T-helper 17 cell (primary cell): ENCODE results near the gene ADAMTS2. TPM values are rescaled to one million over a fixed set of nuclear protein-coding genes. Genes with fewer than 3 reads are reported as not detected.

Source experiments
- ATAC-seq: fragments of 150-1000 bp; cut with Tn5 transposase; 2 replicates; pipeline ENCODE4 v1.10.0; 2021; ENCODE audit warnings: mild to moderate bottlenecking, moderate library complexity
- DNase-seq, 3 donors: peaks; one replicate each; pipeline versions ENCODE4 v3.0.0 to v3.0.0-alpha.2; 2020 to 2021
- H3K9me3 ChIP-seq: one replicate; pipeline ENCODE4 v1.7.0; 2013; ENCODE audit warnings: low read length, mild to moderate bottlenecking; ENCODE audit not compliant: control insufficient read depth, poor library complexity, severe bottlenecking
- H3K27ac Mint-ChIP-seq: one replicate; pipeline ENCODE4 v1.8.0; 2022; ENCODE audit warnings: mild to moderate bottlenecking, moderate library complexity, mixed read lengths
- H3K27me3 Mint-ChIP-seq: one replicate; pipeline ENCODE4 v1.8.0; 2022; ENCODE audit warnings: mixed read lengths
- H3K36me3 Mint-ChIP-seq: one replicate; pipeline ENCODE4 v1.8.0; 2022; ENCODE audit warnings: low read depth, mixed read lengths
- H3K4me1 Mint-ChIP-seq: one replicate; pipeline ENCODE4 v1.8.0; 2022; ENCODE audit warnings: mild to moderate bottlenecking, mixed read lengths
- H3K4me3 Mint-ChIP-seq: one replicate; pipeline ENCODE4 v1.8.0; 2022; ENCODE audit warnings: mild to moderate bottlenecking, moderate library complexity, mixed read lengths
- total RNA-seq, 4 donors: library from RNA in 2 of 4; stranded (reverse) in 2 of 4; gene quantifications; one replicate each; pipeline ENCODE4 v1.2.3 and lab custom pipeline; 2022 to 2026

Gene ADAMTS2
- total RNA-seq, 2 donors from 2014 or later = not detected

DNA sequence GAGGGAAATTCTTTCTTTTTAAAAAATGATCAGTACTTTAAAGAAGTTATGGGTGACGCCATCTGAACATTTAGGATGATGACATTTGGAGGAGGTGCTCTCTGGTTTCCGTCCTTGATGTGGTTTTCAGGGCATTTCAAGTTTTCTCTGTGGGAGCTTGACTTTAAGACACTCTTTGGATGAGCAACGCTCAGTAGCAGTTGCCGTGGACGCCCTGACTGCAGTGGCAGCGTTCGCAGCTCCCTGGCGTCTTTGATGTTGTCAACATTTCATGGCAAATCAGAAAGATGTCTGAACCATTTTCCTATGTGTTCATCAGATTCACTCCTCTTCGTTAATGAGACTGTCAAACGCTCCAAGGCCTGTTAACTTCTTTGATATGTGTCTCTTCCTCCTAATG lies 199.0 kb downstream of the ADAMTS2 start:
- no peaks in the 10 kb centered on the region for H3K9me3 ChIP-seq
- Mint-ChIP-seq H3K27ac (peak overlapping the region; percentile 73), H3K36me3 (no peaks in the 10 kb centered on the region), H3K4me1 (peaks cover 15% of the 10 kb centered on the region), H3K4me3 (no peak overlapping the region), H3K27me3 (no peaks in the 10 kb centered on the region)
- ATAC-seq (peak; percentile 83), DNase-seq (no peak)

DNA sequence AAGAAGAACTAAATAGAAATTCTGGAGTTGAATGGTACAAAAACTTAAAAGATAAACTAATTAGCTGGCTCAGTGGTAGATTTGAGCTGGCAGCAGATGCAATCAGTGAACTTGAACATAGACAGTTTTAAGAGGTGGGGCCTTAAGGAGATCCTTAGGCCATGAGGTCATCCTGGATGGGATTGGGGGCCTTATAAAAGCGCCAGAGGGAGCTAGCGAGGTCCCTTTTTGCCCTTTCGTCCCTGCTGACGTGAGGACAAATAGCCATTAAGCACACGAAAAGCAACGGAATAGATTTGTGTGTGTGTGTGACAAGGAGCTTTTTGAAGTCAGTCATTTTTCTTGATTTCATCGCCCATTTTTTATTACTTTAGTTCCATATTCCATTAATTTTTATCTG lies 201.8 kb downstream of the ADAMTS2 start:
- Mint-ChIP-seq H3K4me3 (no peak overlapping the region), H3K36me3 (no peaks in the 10 kb centered on the region), H3K4me1 (peaks cover 15% of the 10 kb centered on the region), H3K27me3 (no peaks in the 10 kb centered on the region), H3K27ac (no peak overlapping the region)
- no peaks in the 10 kb centered on the region for H3K9me3 ChIP-seq
- DNase-seq (no peak), ATAC-seq (no peak)

DNA sequence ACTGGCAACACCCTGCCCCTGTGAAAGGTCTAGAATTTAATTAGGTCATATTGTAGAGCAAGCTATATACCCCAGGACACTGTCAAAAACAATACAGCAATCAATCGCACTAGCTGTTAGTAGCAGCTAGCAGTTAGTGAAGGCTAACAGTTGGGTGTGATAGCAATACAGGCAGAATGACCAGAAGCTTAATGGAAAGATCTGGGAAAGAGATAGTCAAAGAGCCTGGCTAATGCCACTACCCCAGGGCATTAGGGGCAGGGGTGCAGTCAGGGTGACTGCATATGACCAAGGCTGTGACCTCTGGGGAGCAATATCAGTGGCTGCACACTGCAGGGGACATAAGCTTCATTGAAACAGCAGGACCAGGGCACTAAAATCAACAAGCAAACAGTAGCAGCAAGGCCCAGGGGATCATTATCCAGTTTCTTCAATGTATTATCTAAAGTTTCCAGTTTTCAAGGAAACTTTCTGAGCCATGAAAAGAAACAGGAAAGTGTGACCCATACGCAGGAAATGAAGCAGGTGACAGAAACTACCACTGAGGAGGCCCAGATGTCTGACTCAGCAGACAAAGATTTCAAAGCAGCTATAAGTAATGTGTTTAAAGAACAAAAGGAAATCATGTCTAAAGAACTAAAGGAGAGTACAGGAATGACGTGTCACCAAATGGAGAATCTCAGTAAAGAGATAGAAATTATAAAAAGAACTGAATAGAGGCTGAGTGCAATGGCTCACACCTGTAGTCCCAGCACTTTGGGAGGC lies 202.6 kb downstream of the ADAMTS2 start:
- Mint-ChIP-seq H3K36me3 (no peaks in the 10 kb centered on the region), H3K4me1 (peaks cover 12% of the 10 kb centered on the region), H3K4me3 (peak overlapping the region; percentile 9), H3K27me3 (no peaks in the 10 kb centered on the region), H3K27ac (peak overlapping the region; percentile 77)
- ATAC-seq (peak; percentile 42), DNase-seq (no peak)
- H3K9me3 ChIP-seq = no peaks in the 10 kb centered on the region

DNA sequence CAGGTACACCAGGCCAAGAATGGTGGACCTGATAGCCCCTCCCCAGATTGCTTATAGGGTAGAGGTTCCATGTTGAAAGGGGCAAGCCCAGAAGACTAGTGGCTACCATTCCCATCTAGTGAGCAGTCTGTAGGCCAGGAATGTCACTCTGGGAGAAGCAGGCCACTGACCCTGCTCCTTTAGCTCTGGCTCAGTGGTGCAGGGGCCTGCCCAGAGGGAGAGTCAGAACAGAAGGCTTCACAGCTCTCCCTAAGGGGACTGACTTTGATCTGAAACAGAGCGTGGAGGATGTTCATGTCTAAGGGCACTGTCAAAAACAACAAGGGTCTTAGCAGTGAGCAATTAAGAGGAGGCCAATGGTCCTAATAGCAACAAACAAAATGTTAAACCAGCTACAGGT lies 203.4 kb downstream of the ADAMTS2 start:
- Mint-ChIP-seq H3K4me3 (no peak overlapping the region), H3K27ac (no peak overlapping the region), H3K36me3 (no peaks in the 10 kb centered on the region), H3K4me1 (peaks cover 12% of the 10 kb centered on the region), H3K27me3 (no peaks in the 10 kb centered on the region)
- DNase-seq (no peak), ATAC-seq (no peak)
- no peaks in the 10 kb centered on the region for H3K9me3 ChIP-seq

DNA sequence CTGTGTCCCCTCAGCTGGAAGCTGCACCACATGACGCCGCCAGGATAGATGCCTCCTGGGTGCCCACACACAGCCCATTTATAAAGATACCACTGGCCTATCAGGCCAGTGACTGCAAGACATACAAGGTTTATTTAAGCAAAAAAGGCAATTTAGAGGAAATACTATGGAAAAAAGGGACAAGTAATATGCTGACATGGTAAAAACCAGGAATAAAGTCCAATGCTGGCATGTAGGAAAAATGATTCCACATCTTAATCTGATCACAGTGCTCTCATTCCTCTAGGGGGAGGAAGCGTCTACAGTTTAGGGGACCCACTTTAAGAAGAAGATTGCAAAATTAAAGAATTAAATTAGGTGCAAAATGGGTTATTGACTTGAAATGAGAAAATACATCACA lies 205.0 kb downstream of the ADAMTS2 start:
- H3K9me3 ChIP-seq = no peaks in the 10 kb centered on the region
- Mint-ChIP-seq H3K36me3 (no peaks in the 10 kb centered on the region), H3K27ac (no peak overlapping the region), H3K4me3 (no peak overlapping the region), H3K4me1 (peaks cover 8% of the 10 kb centered on the region), H3K27me3 (no peaks in the 10 kb centered on the region)
- ATAC-seq (no peak), DNase-seq (no peak)

DNA sequence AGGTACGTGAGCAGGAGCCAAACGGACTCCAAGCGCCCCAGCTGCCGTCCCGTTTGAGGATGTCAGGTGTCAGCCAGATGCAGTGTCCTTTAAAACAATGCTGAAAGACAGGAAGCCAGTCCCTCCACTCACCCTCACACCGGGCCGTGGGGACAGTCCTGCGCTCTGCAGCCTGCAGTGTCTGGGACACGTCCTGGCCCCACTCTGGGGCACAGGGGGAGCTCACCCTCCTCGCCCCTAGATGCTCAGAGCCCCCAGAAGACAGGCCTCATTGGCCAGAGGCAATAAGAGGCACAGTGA lies 205.4 kb downstream of the ADAMTS2 start:
- Mint-ChIP-seq H3K4me3 (no peak overlapping the region), H3K27me3 (no peaks in the 10 kb centered on the region), H3K4me1 (peaks cover 8% of the 10 kb centered on the region), H3K36me3 (no peaks in the 10 kb centered on the region), H3K27ac (no peak overlapping the region)
- no peak for ATAC-seq
- H3K9me3 ChIP-seq = no peaks in the 10 kb centered on the region
- no peak for DNase-seq

DNA sequence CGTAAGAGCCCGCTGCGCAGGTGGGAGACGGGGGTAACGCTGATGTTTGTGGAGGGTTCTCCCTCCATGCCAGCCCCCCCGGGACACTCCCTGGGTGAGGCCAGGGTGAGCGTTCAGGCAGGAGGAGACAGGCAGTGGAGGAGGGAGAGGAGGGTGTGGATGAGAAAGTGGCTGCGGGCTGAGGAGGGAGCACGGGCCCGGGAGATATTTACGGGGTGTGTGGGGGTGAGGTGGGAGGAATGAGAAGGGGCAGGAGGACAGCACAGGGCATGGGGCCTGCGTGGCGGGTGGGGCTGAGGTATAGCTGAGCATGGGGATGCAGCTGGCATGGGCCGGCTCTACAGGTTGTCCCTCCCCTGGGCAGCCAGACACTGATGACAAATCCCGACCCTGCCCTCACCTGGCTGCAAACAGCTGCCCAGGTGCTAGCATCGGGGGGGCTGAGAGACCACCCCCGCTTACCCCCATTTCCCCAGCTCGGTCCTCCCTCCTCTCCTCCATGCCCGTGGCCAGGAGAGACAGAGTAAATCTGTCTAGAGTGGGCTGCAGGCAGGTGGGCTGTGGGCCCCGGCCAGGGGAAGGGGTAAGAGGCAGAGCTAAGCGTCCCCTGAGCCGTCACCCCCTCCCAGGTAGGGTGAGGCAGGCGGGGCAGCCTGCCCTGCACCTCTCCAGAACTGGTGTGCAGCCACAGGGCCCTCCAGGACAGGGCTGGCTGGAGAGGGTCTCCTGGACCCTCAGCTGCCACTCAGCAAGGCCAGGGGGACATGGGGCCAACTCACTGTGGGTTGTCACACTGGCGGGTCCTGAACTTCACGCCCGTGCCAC lies 205.9 kb downstream of the ADAMTS2 start:
- no peaks in the 10 kb centered on the region for H3K36me3 Mint-ChIP-seq

DNA sequence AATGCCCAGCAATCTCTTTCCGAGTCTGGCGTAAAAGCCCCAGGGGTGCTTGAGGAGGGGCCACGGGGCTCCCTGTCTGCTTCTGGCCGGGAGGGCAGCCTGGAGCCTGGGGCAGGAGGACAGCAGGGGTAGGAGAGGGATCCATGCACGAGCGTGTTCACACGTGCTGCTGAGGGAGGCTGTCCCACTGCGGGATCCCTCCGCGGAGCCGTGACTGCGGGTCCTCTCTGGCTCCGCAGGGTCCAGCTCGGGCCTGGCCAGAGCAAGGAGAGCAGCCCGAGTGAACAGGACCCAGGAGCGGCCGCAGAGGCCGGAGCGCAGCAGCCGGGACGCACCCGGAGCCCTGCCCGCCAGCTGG lies 206.7 kb downstream of the ADAMTS2 start:
- Mint-ChIP-seq H3K27ac (no peak overlapping the region), H3K4me1 (peaks cover 8% of the 10 kb centered on the region), H3K4me3 (no peak overlapping the region), H3K36me3 (no peaks in the 10 kb centered on the region), H3K27me3 (no peaks in the 10 kb centered on the region)
- no peak for DNase-seq
- H3K9me3 ChIP-seq = no peaks in the 10 kb centered on the region
- no peak for ATAC-seq

More for the DNA sequence above, 205.9 kb downstream of the ADAMTS2 start:
- Mint-ChIP-seq H3K27me3 (no peaks in the 10 kb centered on the region), H3K4me3 (no peak overlapping the region), H3K27ac (no peak overlapping the region), H3K4me1 (peaks cover 8% of the 10 kb centered on the region)
- DNase-seq = no peak
- no peaks in the 10 kb centered on the region for H3K9me3 ChIP-seq
- ATAC-seq = no peak

DNA sequence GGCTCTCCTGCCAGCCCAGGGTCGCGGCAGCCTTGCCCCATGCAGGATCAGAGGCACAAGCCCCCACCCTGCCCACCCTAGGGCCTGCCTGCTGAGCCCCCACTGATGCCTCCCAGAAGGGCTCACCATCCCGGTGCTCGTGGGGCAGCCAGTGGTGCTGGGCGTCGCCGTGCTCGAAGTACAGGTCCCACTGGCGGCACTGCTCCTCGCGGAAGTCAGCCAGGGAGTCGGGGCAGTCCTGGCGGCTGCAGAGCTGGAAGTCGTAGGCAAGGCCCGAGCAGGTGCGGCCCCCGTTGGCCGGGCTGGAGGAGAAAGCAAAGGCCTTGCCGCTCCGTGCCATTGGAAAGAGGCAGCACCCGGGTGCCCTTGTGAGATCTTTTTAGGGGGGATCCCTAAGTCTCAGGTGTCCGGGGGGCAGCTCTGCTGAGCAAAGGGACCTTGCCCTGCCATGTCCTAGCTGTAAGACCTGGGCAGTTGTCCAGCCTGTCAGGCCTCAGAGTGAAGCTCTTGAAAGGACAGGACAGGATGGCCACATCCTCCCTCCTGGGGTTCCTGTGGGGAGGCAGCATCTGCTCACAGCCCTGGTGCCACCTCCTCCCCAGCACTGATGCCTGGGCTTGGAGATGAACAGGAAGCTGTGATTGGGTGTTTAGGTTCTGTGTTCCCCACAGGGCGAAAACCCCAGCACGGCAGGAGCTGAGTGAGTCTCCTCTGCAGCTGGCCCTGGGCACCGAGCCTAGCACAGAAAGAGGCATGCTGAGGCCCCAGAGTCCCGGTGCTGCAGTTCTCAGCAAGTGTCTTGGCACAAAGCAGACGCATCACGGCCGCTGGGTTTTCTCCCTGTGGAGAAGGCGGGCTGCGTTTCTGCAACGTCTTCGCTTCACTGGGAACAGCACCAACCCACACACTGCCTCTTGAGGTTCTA lies 207.4 kb downstream of the ADAMTS2 start:
- no peaks in the 10 kb centered on the region for H3K9me3 ChIP-seq
- H3K36me3 Mint-ChIP-seq = no peaks in the 10 kb centered on the region
- DNase-seq = no peak
- H3K27me3 Mint-ChIP-seq = no peaks in the 10 kb centered on the region
- H3K27ac Mint-ChIP-seq = no peak overlapping the region
- no peak overlapping the region for H3K4me3 Mint-ChIP-seq
- no peak for ATAC-seq
- peaks cover 7% of the 10 kb centered on the region for H3K4me1 Mint-ChIP-seq

DNA sequence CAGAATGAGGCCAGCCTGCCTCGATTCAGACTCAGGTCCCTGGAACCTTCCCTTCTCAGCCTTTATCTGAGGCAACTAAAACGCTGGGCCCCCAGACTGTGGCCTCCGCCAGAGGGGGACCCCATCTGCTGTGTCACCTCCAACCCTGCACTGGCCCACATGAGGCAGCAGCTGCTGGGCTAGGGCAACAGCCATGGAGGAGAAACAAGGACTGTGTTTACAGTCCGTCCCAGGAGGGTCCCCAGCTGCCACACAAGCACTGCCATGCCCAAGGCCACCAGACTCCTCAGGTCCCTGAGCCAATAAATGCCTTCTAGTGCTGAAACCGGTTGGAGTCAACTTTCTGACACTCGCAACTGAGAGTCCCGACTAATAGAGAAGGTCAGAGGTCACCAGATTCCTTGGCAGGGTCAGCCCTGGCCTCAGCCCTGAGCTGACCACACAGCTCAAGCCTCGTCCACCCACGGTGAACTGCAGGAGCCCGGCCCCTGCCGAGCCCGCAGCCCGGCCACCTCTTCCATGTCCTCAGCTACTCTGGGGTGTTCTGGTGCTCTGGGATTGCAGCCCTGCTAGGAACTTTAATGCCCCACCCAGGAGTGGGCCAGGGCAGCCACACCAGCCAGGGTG lies 208.1 kb downstream of the ADAMTS2 start:
- Mint-ChIP-seq H3K4me3 (no peak overlapping the region), H3K36me3 (no peaks in the 10 kb centered on the region), H3K27me3 (no peaks in the 10 kb centered on the region), H3K27ac (no peak overlapping the region), H3K4me1 (no peaks in the 10 kb centered on the region)
- H3K9me3 ChIP-seq = no peaks in the 10 kb centered on the region
- no peak for ATAC-seq
- DNase-seq = no peak

DNA sequence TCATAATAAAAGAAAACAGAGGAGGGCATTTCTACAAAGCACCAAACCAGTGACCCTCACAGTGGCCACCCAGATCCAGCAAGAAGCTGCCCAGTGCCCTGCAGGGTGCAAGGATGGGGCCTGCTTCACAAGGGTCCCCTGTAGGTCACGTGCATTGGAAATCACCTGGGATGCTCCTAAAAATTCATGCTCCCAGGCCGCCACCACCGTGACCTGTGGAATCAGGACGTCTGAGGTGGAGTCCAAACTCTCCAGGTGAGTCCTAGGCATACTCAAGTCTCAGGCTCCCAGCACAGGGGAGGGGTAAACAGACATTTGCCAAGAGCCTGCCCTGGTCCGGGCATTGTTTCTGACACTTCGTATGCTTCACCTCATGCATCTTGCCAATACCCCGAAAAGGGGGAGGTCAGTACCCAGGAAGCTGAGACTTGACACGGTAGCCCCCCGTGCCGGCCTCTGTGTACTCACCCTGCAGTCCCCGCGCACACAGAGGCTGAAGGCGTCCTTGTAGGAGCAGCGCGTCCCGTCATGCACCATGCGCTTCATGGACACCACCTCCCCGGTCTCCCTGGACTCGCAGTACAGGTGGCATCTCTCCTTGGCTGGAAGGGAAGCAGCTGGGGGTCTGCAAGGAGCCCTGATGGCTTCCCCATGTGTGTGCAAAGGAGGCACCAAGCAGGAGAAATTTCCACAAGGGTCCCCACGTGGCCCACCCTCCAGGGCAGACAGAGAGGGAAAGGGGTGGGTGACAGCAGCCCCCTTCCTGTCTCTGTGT lies 209.6 kb downstream of the ADAMTS2 start:
- no peak for DNase-seq
- no peak for ATAC-seq
- H3K9me3 ChIP-seq = no peaks in the 10 kb centered on the region
- no peaks in the 10 kb centered on the region for H3K36me3 Mint-ChIP-seq
- no peak overlapping the region for H3K4me3 Mint-ChIP-seq
- no peaks in the 10 kb centered on the region for H3K27me3 Mint-ChIP-seq
- H3K4me1 Mint-ChIP-seq = no peaks in the 10 kb centered on the region
- no peak overlapping the region for H3K27ac Mint-ChIP-seq

DNA sequence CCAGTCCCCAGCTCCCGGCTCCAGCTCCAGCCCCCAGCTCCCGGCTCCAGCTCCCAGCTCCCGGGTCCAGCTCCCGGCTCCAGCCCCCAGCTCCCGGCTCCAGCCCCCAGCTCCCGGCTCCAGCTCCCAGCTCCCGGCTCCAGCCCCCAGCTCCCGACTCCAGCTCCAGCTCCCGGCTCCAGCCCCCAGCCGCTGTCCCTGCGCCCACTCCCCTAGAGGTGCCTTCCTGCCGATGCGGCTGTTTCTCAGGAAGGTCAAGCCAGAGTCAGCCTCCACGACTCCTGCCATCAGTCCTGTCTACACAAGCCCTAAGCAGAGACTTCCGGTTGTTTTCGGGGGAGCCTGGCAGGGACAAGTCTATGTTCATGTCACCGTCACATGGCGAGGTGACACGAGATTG lies 210.3 kb downstream of the ADAMTS2 start:
- Mint-ChIP-seq H3K4me1 (no peaks in the 10 kb centered on the region), H3K36me3 (no peaks in the 10 kb centered on the region), H3K4me3 (no peak overlapping the region), H3K27ac (no peak overlapping the region), H3K27me3 (no peaks in the 10 kb centered on the region)
- no peaks in the 10 kb centered on the region for H3K9me3 ChIP-seq
- no peak for ATAC-seq
- DNase-seq = no peak
